ENCODE results near the gene SMIM11.
"Not testable (repeated sequence)": the region's sequence is repeated elsewhere in the genome, so short reads cannot be mapped to it uniquely, and the experiment has no call there.

Gene SMIM11

GRCh38 chr21:34427339-34427738, 52.0 kb downstream of the SMIM11 start:
- not testable (repeated sequence) for DNase-seq

- not testable (repeated sequence) for DNase-seq
Observed at GRCh38 chr21:34428441-34428840, 53.1 kb downstream of the SMIM11 start.

- DNase-seq = not testable (repeated sequence)
Observed at GRCh38 chr21:34429710-34430109, 54.4 kb downstream of the SMIM11 start.

All from SW 1271 (cell line).